Measurements from ENCODE around the gene ADGRA1.

Gene ADGRA1

DNA sequence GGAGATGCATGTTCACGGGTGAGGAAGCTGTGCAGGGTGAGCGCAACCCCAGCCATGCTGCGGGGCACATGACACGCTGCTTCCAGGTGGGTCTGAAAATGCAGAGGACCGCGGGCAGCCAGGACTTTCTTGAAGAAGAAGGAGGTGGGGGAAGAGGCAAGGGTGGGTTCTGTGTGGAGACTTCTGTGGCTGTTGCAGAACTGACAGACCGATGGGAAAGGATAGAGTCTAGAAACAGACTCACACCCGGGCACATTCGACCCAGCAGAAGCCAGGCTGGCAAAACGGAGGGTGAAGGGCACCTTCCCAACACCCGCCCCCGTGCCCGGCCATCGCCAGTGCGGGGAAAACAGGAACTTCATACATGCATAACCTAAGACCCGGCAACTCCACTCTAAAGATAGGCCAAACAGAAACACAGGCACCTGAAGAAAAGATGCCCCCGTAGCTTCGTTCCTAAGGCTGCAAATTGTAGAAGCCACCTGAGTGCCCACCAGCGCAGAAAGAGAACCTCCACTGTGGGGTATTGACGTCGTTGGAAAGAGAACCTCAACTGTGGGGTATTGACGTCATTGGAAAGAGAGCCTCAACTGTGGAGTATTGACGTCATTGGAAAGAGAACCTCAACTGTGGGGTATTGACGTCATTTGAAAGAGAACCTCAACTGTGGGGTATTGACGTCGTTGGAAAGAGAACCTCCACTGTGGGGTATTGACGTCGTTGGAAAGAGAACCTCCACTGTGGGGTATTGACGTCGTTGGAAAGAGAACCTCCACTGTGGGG lies 67.5 kb downstream of the ADGRA1 start:
- no peak for TF ChIP-seq EZH2 (IDR thresholded peaks at IDR 0.05; ENCODE audit: borderline replicate concordance, low read length)
- TF ChIP-seq, protein P1, sequence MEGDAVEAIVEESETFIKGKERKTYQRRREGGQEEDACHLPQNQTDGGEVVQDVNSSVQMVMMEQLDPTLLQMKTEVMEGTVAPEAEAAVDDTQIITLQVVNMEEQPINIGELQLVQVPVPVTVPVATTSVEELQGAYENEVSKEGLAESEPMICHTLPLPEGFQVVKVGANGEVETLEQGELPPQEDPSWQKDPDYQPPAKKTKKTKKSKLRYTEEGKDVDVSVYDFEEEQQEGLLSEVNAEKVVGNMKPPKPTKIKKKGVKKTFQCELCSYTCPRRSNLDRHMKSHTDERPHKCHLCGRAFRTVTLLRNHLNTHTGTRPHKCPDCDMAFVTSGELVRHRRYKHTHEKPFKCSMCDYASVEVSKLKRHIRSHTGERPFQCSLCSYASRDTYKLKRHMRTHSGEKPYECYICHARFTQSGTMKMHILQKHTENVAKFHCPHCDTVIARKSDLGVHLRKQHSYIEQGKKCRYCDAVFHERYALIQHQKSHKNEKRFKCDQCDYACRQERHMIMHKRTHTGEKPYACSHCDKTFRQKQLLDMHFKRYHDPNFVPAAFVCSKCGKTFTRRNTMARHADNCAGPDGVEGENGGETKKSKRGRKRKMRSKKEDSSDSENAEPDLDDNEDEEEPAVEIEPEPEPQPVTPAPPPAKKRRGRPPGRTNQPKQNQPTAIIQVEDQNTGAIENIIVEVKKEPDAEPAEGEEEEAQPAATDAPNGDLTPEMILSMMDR (IDR thresholded peaks at IDR 0.05; ENCODE audit: low read length) = no peak
- H3K27me3 ChIP-seq (ENCODE audit: insufficient read depth, low read length) = no peaks in the 10 kb centered on the region
- no peaks in the 10 kb centered on the region for H3K36me3 ChIP-seq (ENCODE audit: insufficient read depth, low read length)
- H3K9me2 ChIP-seq (ENCODE audit: low read depth, low read length) = no peaks in the 10 kb centered on the region
- H3K4me3 ChIP-seq (ENCODE audit: low read depth, low read length, poor library complexity, severe bottlenecking) = no peak overlapping the region
- H2AFZ ChIP-seq (ENCODE audit: low read length) = no peak overlapping the region
- H4K20me1 ChIP-seq (ENCODE audit: insufficient read depth, low read length) = no peaks in the 10 kb centered on the region
- H3F3A ChIP-seq (ENCODE audit: insufficient read depth, low read length) = no peaks in the 10 kb centered on the region
- no peak overlapping the region for H3K4me2 ChIP-seq (ENCODE audit: low read length)
- H3K9ac ChIP-seq (ENCODE audit: low read length) = no peak overlapping the region
- H3K9me3 ChIP-seq (ENCODE audit: low read length) = no peaks in the 10 kb centered on the region
- no peaks in the 10 kb centered on the region for H3K79me2 ChIP-seq (ENCODE audit: insufficient read depth, low read length)
- no peaks in the 10 kb centered on the region for H3K4me1 ChIP-seq (ENCODE audit: insufficient read depth, low read length, severe bottlenecking)
- no peak overlapping the region for H3K27ac ChIP-seq (ENCODE audit: low read depth, low read length, poor library complexity, severe bottlenecking)

DNA sequence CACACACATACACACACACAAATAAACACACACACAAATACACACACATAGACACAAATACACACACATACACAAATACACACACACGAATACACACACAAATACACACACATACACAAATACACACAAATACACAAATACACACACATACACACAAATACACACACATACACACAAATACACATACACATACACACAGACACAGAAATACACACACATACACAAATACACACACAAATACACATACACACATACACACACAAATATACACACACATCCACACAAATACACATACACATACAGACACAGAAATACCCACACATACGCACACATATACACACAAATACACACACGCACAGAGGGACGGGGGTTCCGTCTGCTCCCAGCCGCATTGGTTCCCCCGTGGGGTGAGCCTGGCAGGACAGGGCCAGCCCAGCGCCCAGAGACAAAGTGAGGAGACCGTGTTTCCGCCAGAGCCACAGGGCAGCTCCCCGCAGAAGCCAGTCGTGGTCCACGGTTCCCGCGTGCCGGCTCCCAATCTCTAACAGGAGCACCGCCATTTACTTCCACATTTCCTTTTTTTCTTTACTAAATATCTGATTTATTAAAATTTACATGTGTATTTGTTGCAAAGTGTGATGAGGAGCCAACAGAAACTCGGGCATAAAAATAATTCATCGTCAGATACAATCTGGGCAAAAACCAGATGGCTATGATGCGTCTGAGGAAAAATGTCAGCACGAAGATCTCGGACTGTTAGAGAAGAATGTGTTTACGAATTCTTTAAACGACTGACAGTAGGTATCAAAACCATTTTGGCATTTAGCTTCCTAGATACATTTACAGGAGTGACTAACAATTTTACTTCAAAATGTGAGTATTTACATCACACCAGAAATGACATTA lies 69.2 kb downstream of the ADGRA1 start:
- Histone ChIP-seq H4K20me1 (ENCODE audit: insufficient read depth, low read length) (no peaks in the 10 kb centered on the region), H3F3A (ENCODE audit: insufficient read depth, low read length) (no peaks in the 10 kb centered on the region), H3K36me3 (ENCODE audit: insufficient read depth, low read length) (no peaks in the 10 kb centered on the region), H3K4me2 (ENCODE audit: low read length) (no peak overlapping the region), H3K27ac (ENCODE audit: low read depth, low read length, poor library complexity, severe bottlenecking) (no peak overlapping the region), H3K4me3 (ENCODE audit: low read depth, low read length, poor library complexity, severe bottlenecking) (no peak overlapping the region), H3K4me1 (ENCODE audit: insufficient read depth, low read length, severe bottlenecking) (no peaks in the 10 kb centered on the region), H3K27me3 (ENCODE audit: insufficient read depth, low read length) (no peaks in the 10 kb centered on the region), H3K9ac (ENCODE audit: low read length) (no peak overlapping the region), H3K9me3 (ENCODE audit: low read length) (no peaks in the 10 kb centered on the region), H3K9me2 (ENCODE audit: low read depth, low read length) (no peaks in the 10 kb centered on the region), H2AFZ (ENCODE audit: low read length) (no peak overlapping the region), H3K79me2 (ENCODE audit: insufficient read depth, low read length) (no peaks in the 10 kb centered on the region)
- TF ChIP-seq, protein P1 (IDR thresholded peaks at IDR 0.05; ENCODE audit: low read length) = no peak
- TF ChIP-seq EZH2 (IDR thresholded peaks at IDR 0.05; ENCODE audit: borderline replicate concordance, low read length) = no peak

DNA sequence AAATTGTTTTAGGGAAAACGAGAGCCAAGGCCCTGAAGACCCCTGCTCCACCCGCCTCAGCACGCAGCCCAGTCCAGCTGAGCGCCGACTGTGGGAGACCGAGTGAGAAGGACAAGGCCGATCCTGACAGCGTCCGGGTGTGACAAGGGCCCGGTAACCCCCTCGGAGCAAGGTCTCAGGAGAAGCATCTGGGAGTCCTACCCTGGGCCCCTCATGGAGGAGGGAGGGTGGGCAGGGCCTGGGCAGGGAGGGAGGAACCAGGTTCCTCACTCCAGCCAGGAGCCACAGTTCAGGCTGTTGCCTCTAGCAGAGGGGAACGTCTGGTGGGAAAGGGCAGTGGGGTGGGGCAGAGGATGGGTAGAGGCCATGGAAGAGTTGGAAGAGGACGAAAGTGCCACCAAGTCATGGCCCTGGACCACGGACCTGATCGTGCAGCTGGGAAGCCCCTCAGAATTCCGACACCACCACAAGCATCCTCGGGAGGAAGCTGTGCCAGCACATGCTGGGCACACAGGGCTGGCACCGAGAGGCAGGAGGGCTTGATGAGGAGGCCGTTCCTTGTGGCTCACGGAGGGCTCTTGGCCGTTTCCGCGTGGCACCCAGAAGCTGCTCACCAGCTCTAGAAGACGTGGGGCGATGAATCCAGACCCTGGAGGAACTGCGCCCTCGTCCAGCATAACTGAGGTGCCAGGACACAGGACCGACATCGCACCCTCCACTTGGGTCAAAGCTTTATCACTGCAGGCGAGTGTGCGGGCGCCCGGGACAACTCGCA lies 70.1 kb downstream of the ADGRA1 start:
- Histone ChIP-seq H3K27ac (ENCODE audit: low read depth, low read length, poor library complexity, severe bottlenecking) (no peak overlapping the region), H3K9me2 (ENCODE audit: low read depth, low read length) (no peaks in the 10 kb centered on the region), H3K9me3 (ENCODE audit: low read length) (no peaks in the 10 kb centered on the region), H3K9ac (ENCODE audit: low read length) (no peak overlapping the region), H3K27me3 (ENCODE audit: insufficient read depth, low read length) (no peaks in the 10 kb centered on the region), H3K36me3 (ENCODE audit: insufficient read depth, low read length) (no peaks in the 10 kb centered on the region), H2AFZ (ENCODE audit: low read length) (no peak overlapping the region), H3K4me1 (ENCODE audit: insufficient read depth, low read length, severe bottlenecking) (no peaks in the 10 kb centered on the region), H3K4me3 (ENCODE audit: low read depth, low read length, poor library complexity, severe bottlenecking) (no peak overlapping the region), H4K20me1 (ENCODE audit: insufficient read depth, low read length) (no peaks in the 10 kb centered on the region), H3F3A (ENCODE audit: insufficient read depth, low read length) (no peaks in the 10 kb centered on the region), H3K79me2 (ENCODE audit: insufficient read depth, low read length) (no peaks in the 10 kb centered on the region), H3K4me2 (ENCODE audit: low read length) (no peak overlapping the region)
- no peak for TF ChIP-seq EZH2 (IDR thresholded peaks at IDR 0.05; ENCODE audit: borderline replicate concordance, low read length)
- TF ChIP-seq, protein P1 (IDR thresholded peaks at IDR 0.05; ENCODE audit: low read length) = no peak

All from OCI-LY1 (cell line).